ENCODE data around the gene PSEN2. TPM values are rescaled to one million over a fixed set of nuclear protein-coding genes. Genes with fewer than 3 reads are reported as not detected.
"Not testable (repeated sequence)": the region's sequence is repeated elsewhere in the genome, so short reads cannot be mapped to it uniquely, and the experiment has no call there.

The PSEN2 gene
- total and polyA plus RNA-seq, 2 of the 8 experiments (the other 6 are each of a cell fraction or from before 2014, with no cell fraction given) = 22.9 to 29.0 TPM

GRCh38 chr1:226929260-226930111, 59.1 kb downstream of the PSEN2 start:
- H2BK20ac ChIP-seq (ENCODE audit: low read length); H2BK5ac ChIP-seq (ENCODE audit: low read depth, low read length); H3K27ac ChIP-seq (ENCODE audit: low read depth, low read length); H2AK5ac ChIP-seq (ENCODE audit: low read depth, low read length); H3K36me3 ChIP-seq (ENCODE audit: control insufficient read depth in 2 of 4, insufficient read depth in 4 of 4, low read length in 3 of 4); H3K23ac ChIP-seq (ENCODE audit: insufficient read length); H3K4me2 ChIP-seq (ENCODE audit: insufficient read depth in 1 of 2, low read depth in 2 of 2, low read length in 2 of 2); H4K20me1 ChIP-seq (replicated peaks in 1 of 2; ENCODE audit: control insufficient read depth in 1 of 2, insufficient read depth in 2 of 2, low read length in 2 of 2); H3K79me1 ChIP-seq (ENCODE audit: low read depth, low read length); H3K14ac ChIP-seq (ENCODE audit: insufficient read length); H3K9me3 ChIP-seq (ENCODE audit: insufficient read depth in 2 of 2, low read depth in 1 of 2, low read length in 1 of 2); H2BK120ac ChIP-seq (replicated peaks; ENCODE audit: low read depth, low read length); POLR2A ChIA-PET (ENCODE audit: partially characterized antibody); H3K18ac ChIP-seq (ENCODE audit: extremely low read depth, low read length); H3K23me2 ChIP-seq (ENCODE audit: low read depth, low read length); H3K4ac ChIP-seq (replicated peaks; ENCODE audit: insufficient read length, low read depth, low read length); H3K9ac ChIP-seq (replicated peaks in 1 of 4; ENCODE audit: extremely low read depth in 1 of 4, low read depth in 3 of 4, low read length in 3 of 4); H4K8ac ChIP-seq (ENCODE audit: extremely low read depth, insufficient read depth, low read length); CTCF ChIA-PET (ENCODE audit: partially characterized antibody); FAIRE-seq; H4K91ac ChIP-seq (replicated peaks; ENCODE audit: insufficient read length, low read length); H3K4me3 ChIP-seq (ENCODE audit: extremely low read depth in 1 of 4, insufficient read depth in 2 of 4, low read depth in 3 of 4, low read length in 4 of 4); H3K27me3 ChIP-seq (replicated peaks in 1 of 4; ENCODE audit: control insufficient read depth in 3 of 4, extremely low read depth in 1 of 4, insufficient read depth in 3 of 4, low read length in 3 of 4); H3K4me1 ChIP-seq (replicated peaks in 1 of 4; ENCODE audit: control insufficient read depth in 3 of 4, insufficient read depth in 4 of 4, low read length in 3 of 4); H2BK15ac ChIP-seq (ENCODE audit: low read length); H2AFZ ChIP-seq (ENCODE audit: low read length); H3K56ac ChIP-seq (replicated peaks; ENCODE audit: insufficient read length, low read depth, low read length); DNase-seq (ENCODE audit: low read depth in 1 of 2, low spot score in 2 of 2); H3K79me2 ChIP-seq (ENCODE audit: control insufficient read depth in 1 of 2, insufficient read depth in 2 of 2, low read length in 2 of 2); H2BK12ac ChIP-seq (ENCODE audit: low read depth, low read length); H4K5ac ChIP-seq (ENCODE audit: insufficient read length, low read depth, low read length): not testable (repeated sequence)
- WGBS, 2 experiments (ENCODE audit: extremely low coverage in 1 of 2, insufficient coverage in 1 of 2, insufficient read length in 1 of 2, insufficient replicate concordance in 2 of 2, low coverage in 1 of 2, low lambda C conversion rate in 2 of 2, missing lambda C conversion rate in 1 of 2) = 73% methylated on average over 4 of the region's 5 CpGs; no CpG with 5 or more reads in 1 of the 2 experiments
